MM.1S (cell line): ENCODE data around the gene EIF4E.
"Not testable (repeated sequence)": the region's sequence is repeated elsewhere in the genome, so short reads cannot be mapped to it uniquely, and the experiment has no call there.

Experiments
- DNase-seq: peaks from one replicate; pipeline ENCODE4 v3.0.0-alpha.2; 2015
- H2AFZ ChIP-seq: fragments of 300-600 bp; sonication (generic); 2 replicates; pipeline ENCODE4 v1.6.0; 2016; ENCODE audit warnings: antibody characterized with exemption, low read length
- H3F3A ChIP-seq: fragments of 300-600 bp; sonication (generic); 2 replicates; pipeline ENCODE4 v1.6.1; 2016; ENCODE audit warnings: mild to moderate bottlenecking, antibody characterized with exemption, low read length, moderate library complexity, mixed read lengths; ENCODE audit not compliant: insufficient read depth
- H3K27ac ChIP-seq: fragments of 300-600 bp; sonication (generic); 2 replicates; pipeline ENCODE4 v1.5.1; 2016; ENCODE audit warnings: mild to moderate bottlenecking, low read length
- H3K27me3 ChIP-seq: fragments of 300-600 bp; sonication (generic); replicated peaks from 2 replicates; pipeline ENCODE4 v1.6.0; 2016; ENCODE audit warnings: low read length; ENCODE audit not compliant: insufficient read depth
- H3K36me3 ChIP-seq: fragments of 300-600 bp; sonication (generic); replicated peaks from 2 replicates; pipeline ENCODE4 v1.6.1; 2016; ENCODE audit warnings: mild to moderate bottlenecking, low read length, mixed read lengths; ENCODE audit not compliant: insufficient read depth
- H3K4me1 ChIP-seq: fragments of 300-600 bp; sonication (generic); 2 replicates; pipeline ENCODE4 v1.6.1; 2016; ENCODE audit warnings: low read length, mixed read lengths
- H3K4me2 ChIP-seq: fragments of 300-600 bp; sonication (generic); 2 replicates; pipeline ENCODE4 v1.6.0; 2016; ENCODE audit warnings: low read depth, low read length
- H3K4me3 ChIP-seq: fragments of 300-600 bp; sonication (generic); 2 replicates; pipeline ENCODE4 v1.5.1; 2016; ENCODE audit warnings: low read length, mixed read lengths
- H3K79me2 ChIP-seq: fragments of 300-600 bp; sonication (generic); 2 replicates; pipeline ENCODE4 v1.6.1; 2016; ENCODE audit warnings: mixed run types, low read length, mixed read lengths
- H3K9ac ChIP-seq: fragments of 300-600 bp; sonication (generic); 2 replicates; pipeline ENCODE4 v1.6.1; 2016; ENCODE audit warnings: low read length, mixed read lengths
- H3K9me2 ChIP-seq: fragments of 300-600 bp; sonication (generic); replicated peaks from 2 replicates; pipeline ENCODE4 v1.6.1; 2016; ENCODE audit warnings: mild to moderate bottlenecking, low read length, mixed read lengths; ENCODE audit not compliant: insufficient read depth
- H3K9me3 ChIP-seq: fragments of 300-600 bp; sonication (generic); replicated peaks from 2 replicates; pipeline ENCODE4 v1.6.1; 2016; ENCODE audit warnings: mild to moderate bottlenecking, low read length, mixed read lengths; ENCODE audit not compliant: insufficient read depth
- H4K20me1 ChIP-seq: fragments of 300-600 bp; sonication (generic); 2 replicates; pipeline ENCODE4 v1.6.1; 2016; ENCODE audit warnings: mild to moderate bottlenecking, low read length, moderate library complexity, mixed read lengths; ENCODE audit not compliant: insufficient read depth
- EZH2 ChIP-seq: fragments of 300-600 bp; sonication (generic); optimal IDR thresholded peaks from 2 replicates; pipeline ENCODE3; 2017; ENCODE audit warnings: low read depth, mild to moderate bottlenecking, antibody characterized with exemption, low read length, mixed read lengths
- EZH2phosphoT487 ChIP-seq: fragments of 300-600 bp; sonication (generic); IDR thresholded peaks from 2 replicates; pipeline ENCODE4 v1.6.1; 2018; ENCODE audit warnings: antibody characterized with exemption, low read length
- TF ChIP-seq, protein P1 (sequence below): fragments of 300-600 bp; sonication (generic); IDR thresholded peaks from 2 replicates; pipeline ENCODE4 v1.5.1; 2016; ENCODE audit warnings: antibody characterized with exemption, low read length, mixed read lengths

Gene EIF4E

DNA sequence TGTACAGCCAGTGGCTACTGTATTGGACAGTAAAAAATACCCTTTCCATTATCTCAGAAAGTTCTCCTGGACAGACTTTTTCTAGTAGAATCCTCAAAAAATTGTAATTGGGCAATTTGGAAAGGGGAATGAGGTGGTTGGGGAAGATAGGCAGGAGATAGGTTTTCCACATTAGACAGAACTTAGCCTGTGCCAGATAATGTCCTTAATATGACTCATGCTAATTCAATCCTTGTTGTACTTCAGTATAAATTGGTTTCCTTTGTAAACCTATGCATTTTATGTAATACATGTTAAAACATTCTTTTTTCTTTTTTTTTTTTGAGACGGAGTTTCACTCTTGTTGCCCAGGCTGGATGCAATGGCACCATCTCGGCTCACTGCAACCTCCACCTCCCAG, 8.9 kb downstream of the EIF4E start:
- Histone ChIP-seq H3K27me3 (no peaks in the 10 kb centered on the region), H3K79me2 (peaks cover 100% of the 10 kb centered on the region), H3K9me2 (no peaks in the 10 kb centered on the region), H3K27ac (no peak overlapping the region), H3K36me3 (peaks cover 2% of the 10 kb centered on the region; the same call in 1 of the 2 replicates), H4K20me1 (peaks cover 28% of the 10 kb centered on the region; the same call in 1 of the 2 replicates), H3K4me2 (no peak overlapping the region), H2AFZ (no peak overlapping the region), H3K4me1 (no peaks in the 10 kb centered on the region), H3K4me3 (no peak overlapping the region), H3K9me3 (no peaks in the 10 kb centered on the region), H3F3A (no peaks in the 10 kb centered on the region), H3K9ac (no peak overlapping the region)
- no peak for DNase-seq
- no peak for TF ChIP-seq EZH2
- TF ChIP-seq, protein P1, sequence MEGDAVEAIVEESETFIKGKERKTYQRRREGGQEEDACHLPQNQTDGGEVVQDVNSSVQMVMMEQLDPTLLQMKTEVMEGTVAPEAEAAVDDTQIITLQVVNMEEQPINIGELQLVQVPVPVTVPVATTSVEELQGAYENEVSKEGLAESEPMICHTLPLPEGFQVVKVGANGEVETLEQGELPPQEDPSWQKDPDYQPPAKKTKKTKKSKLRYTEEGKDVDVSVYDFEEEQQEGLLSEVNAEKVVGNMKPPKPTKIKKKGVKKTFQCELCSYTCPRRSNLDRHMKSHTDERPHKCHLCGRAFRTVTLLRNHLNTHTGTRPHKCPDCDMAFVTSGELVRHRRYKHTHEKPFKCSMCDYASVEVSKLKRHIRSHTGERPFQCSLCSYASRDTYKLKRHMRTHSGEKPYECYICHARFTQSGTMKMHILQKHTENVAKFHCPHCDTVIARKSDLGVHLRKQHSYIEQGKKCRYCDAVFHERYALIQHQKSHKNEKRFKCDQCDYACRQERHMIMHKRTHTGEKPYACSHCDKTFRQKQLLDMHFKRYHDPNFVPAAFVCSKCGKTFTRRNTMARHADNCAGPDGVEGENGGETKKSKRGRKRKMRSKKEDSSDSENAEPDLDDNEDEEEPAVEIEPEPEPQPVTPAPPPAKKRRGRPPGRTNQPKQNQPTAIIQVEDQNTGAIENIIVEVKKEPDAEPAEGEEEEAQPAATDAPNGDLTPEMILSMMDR, result no peak
- TF ChIP-seq EZH2phosphoT487, result no peak

DNA sequence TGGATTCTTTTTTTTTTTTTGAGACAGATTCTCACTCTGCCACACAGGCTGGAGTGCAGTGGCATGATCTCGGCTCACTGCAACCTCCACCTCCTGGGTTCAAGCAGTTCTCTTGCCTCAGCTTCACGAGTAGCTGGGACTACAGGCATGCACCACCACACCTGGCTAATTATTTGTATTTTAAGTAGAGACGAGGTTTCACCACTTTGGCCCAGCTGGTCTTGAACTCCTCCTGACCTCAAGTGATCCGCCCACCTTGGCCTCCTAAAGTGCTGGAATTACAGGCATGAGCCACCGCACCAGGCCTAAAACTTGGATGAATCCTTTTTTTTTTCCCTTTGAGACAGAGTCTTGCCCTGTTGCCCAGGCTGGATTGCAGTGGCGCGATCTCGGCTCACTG, 18.2 kb downstream of the EIF4E start:
- H2AFZ ChIP-seq, H3K4me1 ChIP-seq, H3K27me3 ChIP-seq, H3K4me2 ChIP-seq, H3K36me3 ChIP-seq, H3K9ac ChIP-seq, H3F3A ChIP-seq, H3K27ac ChIP-seq, DNase-seq, H3K4me3 ChIP-seq, H3K9me3 ChIP-seq, H3K9me2 ChIP-seq: not testable (repeated sequence)
- peaks cover 100% of the 10 kb centered on the region for H3K79me2 ChIP-seq
- peaks cover 52% of the 10 kb centered on the region for H4K20me1 ChIP-seq

DNA sequence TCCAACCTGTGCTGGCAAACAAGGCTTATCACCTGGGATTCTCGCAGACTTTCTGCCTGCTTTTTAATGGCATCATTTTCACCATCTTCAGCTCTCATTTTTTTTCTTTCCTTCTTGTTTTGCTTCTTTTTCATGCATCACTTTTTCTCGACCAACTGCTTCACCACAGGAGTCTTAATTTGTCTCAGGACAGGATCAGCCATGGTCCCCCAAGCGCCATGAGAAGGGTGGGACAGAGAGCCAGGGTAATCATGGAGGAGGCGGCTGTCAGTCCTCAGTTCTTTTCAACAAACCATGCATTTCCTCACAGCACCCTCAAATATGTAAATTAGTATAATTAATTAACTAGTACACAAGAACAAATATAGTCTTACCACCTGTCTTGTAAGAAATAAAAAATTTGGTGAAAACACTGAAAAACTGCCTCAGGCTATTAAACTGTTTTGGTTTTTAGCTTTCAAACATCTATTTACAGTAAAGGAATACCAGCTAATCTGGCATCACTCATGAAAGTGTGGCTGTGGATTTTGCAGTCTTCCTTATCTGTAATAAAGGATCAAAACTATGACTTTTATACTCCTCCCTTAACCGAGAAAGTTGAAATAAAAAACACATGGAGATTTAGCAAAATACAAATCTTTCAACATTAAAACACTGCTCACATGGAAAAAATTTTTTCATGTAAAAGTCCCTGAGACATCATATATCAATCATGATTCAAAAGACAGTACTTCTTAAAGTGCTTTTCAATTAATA, 19.1 kb downstream of the EIF4E start:
- Histone ChIP-seq H3K9me3 (no peaks in the 10 kb centered on the region), H3K27me3 (no peaks in the 10 kb centered on the region), H3F3A (no peaks in the 10 kb centered on the region), H3K36me3 (no peaks in the 10 kb centered on the region), H2AFZ (no peak overlapping the region), H3K9ac (no peak overlapping the region), H3K79me2 (peaks cover 100% of the 10 kb centered on the region), H3K4me3 (no peak overlapping the region), H3K4me1 (no peaks in the 10 kb centered on the region), H3K27ac (no peak overlapping the region), H4K20me1 (peaks cover 57% of the 10 kb centered on the region), H3K4me2 (no peak overlapping the region), H3K9me2 (no peaks in the 10 kb centered on the region)
- TF ChIP-seq, protein P1, result no peak
- TF ChIP-seq EZH2, result no peak
- TF ChIP-seq EZH2phosphoT487, result no peak
- no peak for DNase-seq

DNA sequence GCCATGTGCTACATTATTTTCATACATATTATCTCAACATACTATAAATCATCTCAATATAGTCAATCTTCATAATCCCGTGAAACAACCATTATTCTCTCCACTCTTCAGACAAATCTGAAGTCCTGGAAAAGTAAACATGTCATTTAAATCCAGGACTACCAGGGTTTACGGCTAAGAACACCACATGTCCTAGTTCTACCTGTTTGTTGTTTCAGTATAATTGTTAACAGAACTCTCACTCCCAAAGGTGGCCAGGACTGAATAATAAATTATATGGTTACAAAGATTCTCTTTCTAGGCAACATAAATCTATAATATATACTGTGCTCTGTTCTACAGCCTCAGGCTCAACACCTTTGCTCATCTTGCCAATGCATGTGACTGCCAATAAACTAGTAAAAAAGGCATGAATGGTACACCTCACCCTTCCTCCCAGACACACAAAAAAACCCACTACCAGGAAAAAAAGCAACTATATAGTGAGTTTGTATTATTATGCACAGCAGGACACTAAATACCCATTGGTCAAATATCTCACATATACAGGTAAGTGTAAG, 20.1 kb downstream of the EIF4E start:
- H3K9me2 ChIP-seq, result no peaks in the 10 kb centered on the region
- H3K36me3 ChIP-seq, result no peaks in the 10 kb centered on the region
- DNase-seq, result no peak
- no peak overlapping the region for H3K9ac ChIP-seq
- no peaks in the 10 kb centered on the region for H3F3A ChIP-seq
- H3K27ac ChIP-seq, result no peak overlapping the region
- H2AFZ ChIP-seq, result no peak overlapping the region
- H3K79me2 ChIP-seq, result peaks cover 100% of the 10 kb centered on the region
- no peaks in the 10 kb centered on the region for H3K4me1 ChIP-seq
- no peak for TF ChIP-seq EZH2
- no peak for TF ChIP-seq EZH2phosphoT487
- TF ChIP-seq, protein P1, result no peak
- H3K9me3 ChIP-seq, result no peaks in the 10 kb centered on the region
- H4K20me1 ChIP-seq, result peaks cover 54% of the 10 kb centered on the region
- H3K4me2 ChIP-seq, result no peak overlapping the region
- H3K27me3 ChIP-seq, result no peaks in the 10 kb centered on the region
- H3K4me3 ChIP-seq, result no peak overlapping the region
